ENCODE data around the gene UCK2. TPM values are rescaled to one million over a fixed set of nuclear protein-coding genes. Genes with fewer than 3 reads are reported as not detected.

The UCK2 gene
- total and polyA plus RNA-seq, 9 of the 15 experiments (the other 6 are each of a cell fraction or from before 2014, with no cell fraction given): 71.6 to 145 (median 95.8) TPM

GRCh38 chr1:165828103-165828668 lies 772 bp downstream of the UCK2 start (continued):
- TF ChIP-seq TCF7L2 (IDR thresholded peaks at IDR 0.05; ENCODE audit: low read depth, low read length) (peak; percentile 57; the same call in 1 of the 2 replicates), SMAD1 (IDR thresholded peaks at IDR 0.05; ENCODE audit: low read depth, low read length, partially characterized antibody) (no peak), PML (IDR thresholded peaks at IDR 0.05; ENCODE audit: low read length) (peak; percentile 39; the same call in 1 of the 2 replicates), ZHX1 (conservative IDR thresholded peaks at IDR 0.05; ENCODE audit: low read length) (no peak), ETS1 (conservative IDR thresholded peaks at IDR 0.05; ENCODE audit: control insufficient read depth, low read depth, low read length) (0 out of 2 replicates have a peak, but pooled peaks have one; percentile 25), CC2D1A (IDR thresholded peaks at IDR 0.05) (no peak), ZBTB33 (CRISPR knock-in tag; IDR thresholded peaks at IDR 0.05) (no peak), RBFOX2 (IDR thresholded peaks at IDR 0.05; ENCODE audit: low read depth, low read length) (peak; percentile 88), EGR1 (conservative IDR thresholded peaks at IDR 0.05) (no peak), ZNF449 (CRISPR knock-in tag; IDR thresholded peaks at IDR 0.05) (no peak), ELF2 (CRISPR knock-in tag; IDR thresholded peaks at IDR 0.05) (no peak), POLR2A (conservative IDR thresholded peaks at IDR 0.05) (peak; percentile 11), E2F5 (CRISPR knock-in tag; IDR thresholded peaks at IDR 0.05) (no peak), SREBF2 (CRISPR knock-in tag; IDR thresholded peaks at IDR 0.05) (no peak), ARID3A (IDR thresholded peaks at IDR 0.05; ENCODE audit: borderline replicate concordance, low read depth, low read length) (no peak), JUND (IDR thresholded peaks at IDR 0.05; ENCODE audit: borderline replicate concordance, low read depth, low read length) (no peak), JUND (tag; IDR thresholded peaks at IDR 0.05; ENCODE audit: borderline replicate concordance, low read depth, low read length) (no peak), ERF (CRISPR knock-in tag; IDR thresholded peaks at IDR 0.05) (no peak)

Measured in K562 (cell line).